Fibroblast of villous mesenchyme (primary cell): ENCODE data around the gene WDTC1. TPM values are rescaled to one million over a fixed set of nuclear protein-coding genes. Genes with fewer than 3 reads are reported as not detected.
A peak's percentile ranks its signal among the peaks of the same experiment; 100 is the strongest.

Source experiments
- DNase-seq: peaks from one replicate; pipeline ENCODE4 v3.0.0-alpha.2; 2010; ENCODE audit warnings: low read depth
- H3K4me3 ChIP-seq: 2 replicates; pipeline ENCODE4 v1.5.1; 2011; ENCODE audit warnings: low read depth, mild to moderate bottlenecking, low read length
- total RNA-seq: library from RNA; depleted of rRNA; stranded (reverse); fragments of >200 nt; gene quantifications from 2 replicates; pipeline ENCODE4 v1.2.3, GENCODE V29; 2012
- TF ChIP-seq, protein P1 (sequence below): IDR thresholded peaks from 2 replicates; pipeline ENCODE4 v1.5.1; 2012; ENCODE audit warnings: low read depth, mild to moderate bottlenecking, low read length; ENCODE audit not compliant: insufficient read depth

Gene WDTC1
- total RNA-seq, 1 donor, result 21.2 TPM

DNA sequence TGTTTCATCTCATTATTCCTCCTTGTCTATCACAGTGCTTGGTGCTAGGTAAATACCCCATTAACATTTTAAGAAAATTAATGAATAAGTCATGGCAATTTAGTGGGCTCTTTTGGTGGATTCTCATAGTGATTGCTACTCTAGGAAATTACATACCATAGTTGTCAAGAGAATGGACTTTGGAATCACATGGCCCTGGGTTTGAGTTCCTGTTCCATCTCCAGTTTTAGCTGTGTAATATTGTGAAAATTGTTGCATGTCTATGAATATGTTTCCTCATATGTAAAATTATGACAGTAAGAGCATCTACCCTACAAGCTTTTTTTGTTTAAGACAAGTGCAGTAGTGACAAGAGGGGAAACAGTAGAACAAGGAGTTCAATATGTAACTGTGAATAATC, 20.7 kb downstream of the WDTC1 start:
- DNase-seq, result no peak
- TF ChIP-seq, protein P1, sequence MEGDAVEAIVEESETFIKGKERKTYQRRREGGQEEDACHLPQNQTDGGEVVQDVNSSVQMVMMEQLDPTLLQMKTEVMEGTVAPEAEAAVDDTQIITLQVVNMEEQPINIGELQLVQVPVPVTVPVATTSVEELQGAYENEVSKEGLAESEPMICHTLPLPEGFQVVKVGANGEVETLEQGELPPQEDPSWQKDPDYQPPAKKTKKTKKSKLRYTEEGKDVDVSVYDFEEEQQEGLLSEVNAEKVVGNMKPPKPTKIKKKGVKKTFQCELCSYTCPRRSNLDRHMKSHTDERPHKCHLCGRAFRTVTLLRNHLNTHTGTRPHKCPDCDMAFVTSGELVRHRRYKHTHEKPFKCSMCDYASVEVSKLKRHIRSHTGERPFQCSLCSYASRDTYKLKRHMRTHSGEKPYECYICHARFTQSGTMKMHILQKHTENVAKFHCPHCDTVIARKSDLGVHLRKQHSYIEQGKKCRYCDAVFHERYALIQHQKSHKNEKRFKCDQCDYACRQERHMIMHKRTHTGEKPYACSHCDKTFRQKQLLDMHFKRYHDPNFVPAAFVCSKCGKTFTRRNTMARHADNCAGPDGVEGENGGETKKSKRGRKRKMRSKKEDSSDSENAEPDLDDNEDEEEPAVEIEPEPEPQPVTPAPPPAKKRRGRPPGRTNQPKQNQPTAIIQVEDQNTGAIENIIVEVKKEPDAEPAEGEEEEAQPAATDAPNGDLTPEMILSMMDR, result no peak
- no peak overlapping the region for H3K4me3 ChIP-seq

DNA sequence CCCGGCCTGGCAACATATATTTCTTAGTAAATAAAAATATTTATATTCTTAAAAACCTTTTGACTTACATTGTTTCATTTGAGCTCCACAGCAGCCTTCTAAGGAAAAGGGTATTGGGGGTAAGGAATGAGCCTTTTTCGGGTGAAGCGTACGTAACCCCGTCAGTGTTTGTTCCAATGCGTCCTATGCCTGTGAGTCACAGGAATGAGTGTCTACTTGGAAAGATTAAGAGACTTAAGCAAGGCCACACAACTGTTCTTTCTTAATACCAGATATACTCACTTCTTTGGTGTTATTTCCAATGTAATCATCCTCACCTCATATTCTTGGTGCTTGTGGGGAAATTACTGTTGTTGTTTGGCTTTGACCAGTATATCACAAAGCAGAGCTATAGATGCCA, 22.7 kb downstream of the WDTC1 start:
- TF ChIP-seq, protein P1, result no peak
- H3K4me3 ChIP-seq, result no peak overlapping the region
- peak; percentile 37 for DNase-seq

DNA sequence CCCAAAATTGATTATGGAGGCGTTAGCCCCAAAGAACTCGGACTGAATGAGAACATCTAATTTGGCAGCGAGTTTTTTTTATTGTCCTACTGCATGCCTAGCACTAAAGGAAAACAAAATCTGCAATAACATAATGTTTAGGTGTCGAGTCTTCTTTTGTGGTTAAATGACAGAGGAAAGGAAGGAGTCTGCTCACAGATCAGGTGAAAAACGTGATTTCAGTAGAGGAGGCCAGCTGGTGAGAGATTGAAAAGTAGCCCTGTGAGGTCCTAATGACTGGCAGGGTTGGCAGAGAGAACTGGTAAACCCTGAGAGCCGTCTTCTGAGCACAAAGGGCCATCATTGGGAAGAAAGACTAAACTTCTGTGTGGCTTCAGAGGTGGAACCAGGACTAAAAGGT, 24.2 kb downstream of the WDTC1 start:
- H3K4me3 ChIP-seq, result no peak overlapping the region
- no peak for DNase-seq
- TF ChIP-seq, protein P1, result no peak

DNA sequence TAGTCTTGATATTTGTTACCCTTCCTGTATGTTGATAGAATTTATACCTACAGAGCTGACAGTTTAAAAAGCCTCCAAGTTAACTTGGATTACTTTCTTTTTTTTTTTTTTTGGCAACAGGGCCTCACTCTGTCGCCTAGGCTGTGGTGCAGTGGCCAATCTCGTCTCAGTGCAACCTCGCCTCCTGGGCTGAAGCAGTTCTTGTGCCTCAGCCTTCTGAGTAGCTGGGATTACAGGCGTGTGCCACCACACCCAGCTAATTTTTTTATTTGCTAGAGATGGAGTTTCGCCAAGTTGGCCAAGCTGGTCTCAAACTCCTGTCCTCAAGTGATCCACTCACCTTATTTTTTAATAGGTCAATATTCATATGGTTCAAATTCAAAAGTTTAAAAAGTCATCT, 32.7 kb downstream of the WDTC1 start:
- TF ChIP-seq, protein P1, result no peak
- no peak overlapping the region for H3K4me3 ChIP-seq
- DNase-seq, result no peak

DNA sequence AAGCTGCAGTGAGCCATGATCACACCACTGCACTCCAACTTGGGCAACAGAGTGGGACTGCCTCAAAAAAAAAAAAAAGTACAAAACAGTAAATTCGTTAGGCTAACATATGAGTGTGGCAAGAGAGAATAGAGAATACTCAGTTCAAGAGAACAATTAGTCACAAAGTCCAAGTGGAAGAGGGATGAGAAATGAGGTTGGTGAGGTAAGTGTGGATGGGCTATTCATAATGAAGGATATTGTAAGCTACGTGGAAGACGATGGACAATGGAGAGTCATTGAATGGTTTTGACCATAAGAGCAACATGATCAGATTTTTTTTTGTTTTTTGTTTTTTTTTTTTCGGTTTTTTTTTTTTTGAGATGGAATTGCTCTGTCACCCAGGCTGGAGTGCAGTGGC, 34.8 kb downstream of the WDTC1 start:
- DNase-seq, result no peak
- no peak overlapping the region for H3K4me3 ChIP-seq
- TF ChIP-seq, protein P1, result no peak

DNA sequence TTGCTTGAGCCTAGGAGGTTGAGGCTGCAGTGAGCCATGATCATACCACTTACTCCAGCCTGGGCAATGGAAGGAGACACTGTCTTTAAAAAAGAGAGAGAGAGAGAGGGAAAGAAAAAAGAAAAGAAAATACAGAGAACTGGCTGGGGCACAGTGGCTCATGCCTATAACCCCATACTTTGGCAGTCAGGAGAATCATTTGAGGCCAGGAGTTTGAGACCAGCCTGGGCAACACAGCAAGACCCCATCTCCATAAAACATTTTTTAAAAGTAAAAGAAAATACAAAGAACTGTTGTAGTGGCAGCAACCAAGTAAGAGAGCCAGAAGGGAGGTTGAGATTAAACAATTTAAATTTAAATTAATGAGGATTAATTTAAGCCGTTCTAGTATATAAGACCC, 39.8 kb downstream of the WDTC1 start:
- DNase-seq, result no peak

DNA sequence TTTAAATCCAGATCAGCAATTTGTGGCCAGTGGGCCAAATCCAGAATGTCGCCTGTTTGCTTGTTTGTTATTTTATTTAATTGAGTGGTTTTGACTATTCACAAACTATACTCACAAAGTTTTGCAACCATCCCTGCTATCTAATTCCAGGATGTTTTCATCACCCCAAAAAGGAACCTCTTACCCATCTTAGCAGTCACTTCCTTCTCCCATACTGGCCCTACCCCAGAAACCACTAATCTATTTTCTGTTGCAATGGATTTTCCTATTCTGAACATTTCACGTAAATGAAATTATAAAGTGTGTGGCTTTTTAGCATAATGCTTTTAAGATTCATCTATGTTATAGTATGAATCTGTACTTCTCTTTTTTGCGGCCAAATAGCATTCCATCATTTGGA, 41.3 kb downstream of the WDTC1 start:
- DNase-seq, result no peak
- H3K4me3 ChIP-seq, result no peak overlapping the region
- TF ChIP-seq, protein P1, result no peak

More for the DNA sequence above, 39.8 kb downstream of the WDTC1 start:
- TF ChIP-seq, protein P1, result no peak
- H3K4me3 ChIP-seq, result no peak overlapping the region
